SH-SY5Y (cell line): Measurements from ENCODE around the gene BBS9.

Experiments
- GATA2 ChIP-seq: IDR thresholded peaks from 2 replicates; pipeline ENCODE4 v1.6.1; 2011; ENCODE audit warnings: mild to moderate bottlenecking, low read depth, low read length
- GATA3 ChIP-seq: IDR thresholded peaks from 2 replicates; pipeline ENCODE4 v1.6.1; 2011; ENCODE audit warnings: low read depth, mild to moderate bottlenecking, low read length, moderate library complexity

GRCh38 chr7:33509206-33509605 lies 379.8 kb downstream of the BBS9 start:
- no peak for TF ChIP-seq GATA2
- TF ChIP-seq GATA3, result no peak
